Measurements from ENCODE around the gene ACTN4.

The ACTN4 gene

DNA sequence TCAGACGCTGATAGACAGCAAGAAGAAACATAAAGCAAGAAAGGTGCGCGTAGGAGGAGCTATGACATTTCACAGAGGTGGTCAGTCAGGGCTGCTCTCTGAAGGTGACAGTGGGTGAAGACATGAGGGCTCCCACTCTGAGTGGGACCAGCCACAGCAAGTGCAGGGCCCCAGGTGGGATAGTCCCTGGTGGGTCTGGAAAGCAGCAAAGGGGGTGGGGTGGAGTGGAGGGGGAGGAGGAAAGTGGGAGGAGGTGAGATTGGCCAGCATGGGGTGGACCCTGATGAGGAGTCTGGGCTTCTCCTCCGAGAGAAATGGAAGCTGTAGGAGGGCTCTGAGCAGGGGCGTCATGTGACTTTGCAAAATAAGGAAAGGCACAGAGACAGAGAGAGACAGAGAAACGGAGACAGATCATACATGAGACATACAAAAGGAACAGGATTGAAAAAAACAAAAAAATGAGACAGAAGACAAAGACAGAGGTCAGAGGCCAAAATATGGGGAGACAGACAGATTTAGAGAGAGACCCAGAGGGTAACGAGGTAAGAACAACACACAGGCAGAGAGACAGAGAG, 32.4 kb upstream of the ACTN4 start:
- H3K27me3 ChIP-seq (ENCODE audit: insufficient read depth, poor library complexity, severe bottlenecking), result no peaks in the 10 kb centered on the region
- TF ChIP-seq, protein P1, sequence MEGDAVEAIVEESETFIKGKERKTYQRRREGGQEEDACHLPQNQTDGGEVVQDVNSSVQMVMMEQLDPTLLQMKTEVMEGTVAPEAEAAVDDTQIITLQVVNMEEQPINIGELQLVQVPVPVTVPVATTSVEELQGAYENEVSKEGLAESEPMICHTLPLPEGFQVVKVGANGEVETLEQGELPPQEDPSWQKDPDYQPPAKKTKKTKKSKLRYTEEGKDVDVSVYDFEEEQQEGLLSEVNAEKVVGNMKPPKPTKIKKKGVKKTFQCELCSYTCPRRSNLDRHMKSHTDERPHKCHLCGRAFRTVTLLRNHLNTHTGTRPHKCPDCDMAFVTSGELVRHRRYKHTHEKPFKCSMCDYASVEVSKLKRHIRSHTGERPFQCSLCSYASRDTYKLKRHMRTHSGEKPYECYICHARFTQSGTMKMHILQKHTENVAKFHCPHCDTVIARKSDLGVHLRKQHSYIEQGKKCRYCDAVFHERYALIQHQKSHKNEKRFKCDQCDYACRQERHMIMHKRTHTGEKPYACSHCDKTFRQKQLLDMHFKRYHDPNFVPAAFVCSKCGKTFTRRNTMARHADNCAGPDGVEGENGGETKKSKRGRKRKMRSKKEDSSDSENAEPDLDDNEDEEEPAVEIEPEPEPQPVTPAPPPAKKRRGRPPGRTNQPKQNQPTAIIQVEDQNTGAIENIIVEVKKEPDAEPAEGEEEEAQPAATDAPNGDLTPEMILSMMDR (IDR thresholded peaks at IDR 0.05; ENCODE audit: poor library complexity, severe bottlenecking), result no peak
- H3K36me3 ChIP-seq (ENCODE audit: low read depth), result peaks cover under 1% of the 10 kb centered on the region; the same call in 1 of the 2 replicates
- DNase-seq (ENCODE audit: low spot score), result no peak
- H3K27ac ChIP-seq (ENCODE audit: poor library complexity, severe bottlenecking), result no peak overlapping the region
- H3K9me3 ChIP-seq (ENCODE audit: severe bottlenecking), result no peaks in the 10 kb centered on the region
- ATAC-seq (ENCODE audit: low read depth), result no peak
- no peaks in the 10 kb centered on the region for H3K4me1 ChIP-seq (ENCODE audit: insufficient read depth, poor library complexity, severe bottlenecking)
- no peak overlapping the region for H3K4me3 ChIP-seq (ENCODE audit: severe bottlenecking)

DNA sequence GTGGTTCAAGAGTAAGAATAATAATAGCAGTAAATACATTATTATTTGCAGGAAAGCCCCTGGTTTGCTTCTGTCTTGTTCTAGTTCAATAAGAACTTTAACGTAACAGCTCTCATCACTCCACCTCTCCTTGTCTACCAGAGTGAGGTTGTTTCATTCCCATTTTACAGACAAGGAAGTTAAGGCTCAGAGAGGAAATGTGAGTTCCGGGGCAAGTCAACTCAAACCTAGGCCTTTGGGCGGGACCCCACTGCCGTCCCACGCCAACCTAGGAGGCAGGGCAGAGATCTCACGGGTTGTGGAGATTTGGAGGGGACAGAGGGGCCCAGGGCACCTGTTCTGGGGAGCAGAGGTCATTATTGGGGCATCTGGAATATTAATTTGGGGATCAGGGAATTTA, 31.2 kb upstream of the ACTN4 start:
- no peak for DNase-seq (ENCODE audit: low spot score)
- Histone ChIP-seq H3K9me3 (ENCODE audit: severe bottlenecking) (no peaks in the 10 kb centered on the region), H3K36me3 (ENCODE audit: low read depth) (peaks cover 13% of the 10 kb centered on the region), H3K4me1 (ENCODE audit: insufficient read depth, poor library complexity, severe bottlenecking) (no peaks in the 10 kb centered on the region), H3K27ac (ENCODE audit: poor library complexity, severe bottlenecking) (no peak overlapping the region), H3K27me3 (ENCODE audit: insufficient read depth, poor library complexity, severe bottlenecking) (no peaks in the 10 kb centered on the region), H3K4me3 (ENCODE audit: severe bottlenecking) (no peak overlapping the region)
- no peak for ATAC-seq (ENCODE audit: low read depth)
- TF ChIP-seq, protein P1 (IDR thresholded peaks at IDR 0.05; ENCODE audit: poor library complexity, severe bottlenecking), result no peak

DNA sequence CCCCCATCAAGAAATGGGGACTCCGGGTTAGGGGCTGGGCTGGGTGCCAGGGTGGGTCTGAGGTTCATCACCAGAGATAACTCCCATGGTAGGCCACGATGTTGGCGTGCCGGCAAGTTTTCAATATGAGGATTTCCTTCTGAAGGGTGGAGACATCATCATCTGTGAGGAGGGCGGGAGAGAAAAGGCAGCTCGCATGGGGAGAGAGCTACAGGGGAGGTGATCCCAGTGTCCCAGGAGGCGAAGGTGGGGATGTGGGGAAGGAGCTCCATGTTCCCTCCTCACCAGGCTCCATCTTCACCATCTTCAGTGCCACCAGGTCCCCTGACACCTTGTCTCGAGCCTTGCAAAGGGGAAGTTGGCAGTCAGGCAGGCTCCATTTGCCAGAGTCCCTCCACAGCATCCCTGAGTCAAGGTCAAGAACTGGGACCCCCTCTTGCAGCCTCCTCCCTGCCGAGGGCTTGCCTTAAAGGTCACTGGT, 30.1 kb upstream of the ACTN4 start:
- Histone ChIP-seq H3K36me3 (ENCODE audit: low read depth) (peaks cover 23% of the 10 kb centered on the region), H3K4me3 (ENCODE audit: severe bottlenecking) (no peak overlapping the region), H3K27ac (ENCODE audit: poor library complexity, severe bottlenecking) (no peak overlapping the region), H3K4me1 (ENCODE audit: insufficient read depth, poor library complexity, severe bottlenecking) (no peaks in the 10 kb centered on the region), H3K27me3 (ENCODE audit: insufficient read depth, poor library complexity, severe bottlenecking) (no peaks in the 10 kb centered on the region), H3K9me3 (ENCODE audit: severe bottlenecking) (no peaks in the 10 kb centered on the region)
- ATAC-seq (ENCODE audit: low read depth) (no peak), DNase-seq (ENCODE audit: low spot score) (no peak)
- TF ChIP-seq, protein P1 (IDR thresholded peaks at IDR 0.05; ENCODE audit: poor library complexity, severe bottlenecking), result no peak

DNA sequence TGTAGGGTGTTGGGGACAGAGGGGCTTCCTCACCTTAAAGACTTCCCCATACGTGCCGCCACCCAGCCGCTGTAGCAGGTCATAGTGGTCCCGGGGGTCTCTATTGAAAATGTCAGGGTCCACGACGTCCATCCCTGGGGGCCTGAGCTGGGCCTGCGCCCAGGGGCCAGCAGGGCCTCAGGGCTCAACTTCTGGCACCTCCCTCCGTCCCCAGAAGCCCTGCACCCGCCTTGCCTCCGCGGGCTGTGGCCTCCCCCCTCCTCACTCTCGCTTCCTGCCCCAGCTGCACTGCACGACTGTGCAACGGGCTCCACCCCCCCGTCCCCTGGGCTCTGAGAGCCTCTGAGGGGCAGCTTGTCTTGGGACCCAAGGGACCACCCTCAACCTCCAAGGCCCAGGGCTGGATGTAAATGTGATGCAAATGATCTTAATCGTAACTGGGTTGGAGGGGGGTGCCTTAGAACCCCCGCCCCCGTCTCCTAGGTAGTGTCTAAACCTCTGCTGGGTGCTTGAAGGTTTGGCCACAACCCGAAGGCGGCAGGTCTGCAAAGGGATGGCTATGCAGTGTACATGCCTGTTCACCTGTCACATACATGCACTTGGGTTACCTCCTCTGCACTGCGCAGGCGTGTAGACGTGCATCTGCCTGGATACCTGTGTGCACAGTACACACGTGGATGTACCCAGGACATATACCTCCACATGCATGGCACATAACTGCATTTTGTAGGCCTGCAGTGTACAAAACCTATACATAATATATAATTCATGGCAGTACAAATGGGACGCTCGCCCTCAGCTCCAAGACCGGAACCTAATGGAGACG, 29.5 kb upstream of the ACTN4 start, which contains the start of gene MAP4K1:
Gene MAP4K1, minus strand, starts transcription at position 190 of the 826 bp plus-strand sequence. Its CDS starts 58 bp downstream, at position 132.
- Histone ChIP-seq H3K27me3 (ENCODE audit: insufficient read depth, poor library complexity, severe bottlenecking) (no peaks in the 10 kb centered on the region), H3K4me1 (ENCODE audit: insufficient read depth, poor library complexity, severe bottlenecking) (no peaks in the 10 kb centered on the region), H3K27ac (ENCODE audit: poor library complexity, severe bottlenecking) (peak within 1 kb of the TSS; percentile 57), H3K36me3 (ENCODE audit: low read depth) (peaks cover 30% of the 10 kb centered on the region), H3K9me3 (ENCODE audit: severe bottlenecking) (no peaks in the 10 kb centered on the region), H3K4me3 (ENCODE audit: severe bottlenecking) (peak within 1 kb of the TSS; percentile 75)
- DNase-seq (ENCODE audit: low spot score), result no peak
- TF ChIP-seq, protein P1 (IDR thresholded peaks at IDR 0.05; ENCODE audit: poor library complexity, severe bottlenecking), result no peak
- peak; percentile 29 for ATAC-seq (ENCODE audit: low read depth)
